GM12878 (cell line): ENCODE measurements around the gene AHNAK2. TPM values are rescaled to one million over a fixed set of nuclear protein-coding genes. Genes with fewer than 3 reads are reported as not detected.

Source experiments
- E4F1 ChIP-seq: fragments of 450-650 bp; IDR thresholded peaks from 2 replicates; pipeline ENCODE4 v1.6.1; 2018; ENCODE audit warnings: borderline replicate concordance, mild to moderate bottlenecking; ENCODE audit not compliant: partially characterized antibody
- EGR1 ChIP-seq, 2 experiments: IDR thresholded peaks; 1 replicate in 1 of 2; 2 replicates in 1 of 2; pipeline ENCODE4 v1.6.1; 2011 to 2012; ENCODE audit warnings: low read depth in 2 of 2, low read length in 2 of 2, borderline replicate concordance in 1 of 2, mild to moderate bottlenecking in 1 of 2, moderate library complexity in 1 of 2
- IKZF1 ChIP-seq: fragments of 450-650 bp; conservative IDR thresholded peaks from 2 replicates; pipeline ENCODE4 v1.6.1; 2017; ENCODE audit warnings: antibody characterized with exemption, mild to moderate bottlenecking
- NFYB ChIP-seq: IDR thresholded peaks from 2 replicates; pipeline ENCODE4 v1.6.1; 2011; ENCODE audit warnings: low read depth, mild to moderate bottlenecking, low read length, improper control_type of control experiment, moderate library complexity; ENCODE audit not compliant: insufficient read depth
- RBBP5 ChIP-seq: fragments of 200-600 bp; sonication (generic); conservative IDR thresholded peaks from 2 replicates; pipeline ENCODE4 v1.6.1; 2016
- REST ChIP-seq: IDR thresholded peaks from 2 replicates; pipeline ENCODE4 v1.6.1; 2012; ENCODE audit warnings: mild to moderate bottlenecking, low read depth, low read length
- SIX5 ChIP-seq: IDR thresholded peaks from 2 replicates; pipeline ENCODE4 v1.6.1; 2011; ENCODE audit warnings: mild to moderate bottlenecking, low read depth, low read length, moderate library complexity; ENCODE audit not compliant: severe bottlenecking
- TBL1XR1 ChIP-seq: IDR thresholded peaks from 2 replicates; pipeline ENCODE4 v1.6.1; 2012; ENCODE audit warnings: low read depth, low read length, improper control_type of control experiment
- TCF3 ChIP-seq: IDR thresholded peaks from 2 replicates; pipeline ENCODE4 v1.6.1; 2012; ENCODE audit warnings: low read depth, mild to moderate bottlenecking, low read length, borderline replicate concordance; ENCODE audit not compliant: insufficient read depth
- ZZZ3 ChIP-seq: IDR thresholded peaks from 2 replicates; pipeline ENCODE4 v1.6.1; 2011; ENCODE audit warnings: low read depth; ENCODE audit not compliant: control insufficient read depth, insufficient read length
- polyA plus RNA-seq, 11 experiments: library from polyadenylated mRNA; depleted of rRNA in 4 of 11; unstranded in 6 of 11; stranded (reverse) in 5 of 11; fragments of >200 nt; fragmentation: Nextera tagmentation in 4 of 11; fragmentation: Illumina TruSeq in 1 of 11; extraction: Ambion mirVana in 4 of 11; extraction: Trizol in 1 of 11; gene quantifications; 1 replicate in 1 of 11; 2 replicates in 10 of 11; pipeline versions ENCODE4 v1.2.1 to v1.2.3, GENCODE V29; 2011 to 2016; ENCODE audit warnings: inconsistent platforms in 2 of 11, missing spikeins in 2 of 11, low read depth in 1 of 11
- total RNA-seq, 4 experiments: library from RNA; depleted of rRNA in 3 of 4; stranded (reverse); fragments of >200 nt in 3 of 4; fragmentation: Illumina TruSeq in 1 of 4; extraction: Trizol in 1 of 4; gene quantifications; 2 replicates each; pipeline versions ENCODE4 v1.2.1 to v1.2.3, GENCODE V29; 2013 to 2021

The AHNAK2 gene
- total and polyA plus RNA-seq, 10 of the 15 experiments (the other 5 are each of a cell fraction or from before 2014, with no cell fraction given): 0.03 to 0.10 TPM; not detected in 8

- TF ChIP-seq REST: no peak
- no peak for TF ChIP-seq EGR1 (IDR thresholded peaks at IDR 0.05; ENCODE audit: borderline replicate concordance in 1 of 2, low read depth in 2 of 2, low read length in 2 of 2)
- no peak for TF ChIP-seq ZZZ3
- no peak for TF ChIP-seq NFYB
- no peak for TF ChIP-seq TBL1XR1
- TF ChIP-seq RBBP5: no peak
- TF ChIP-seq SIX5: no peak
- TF ChIP-seq TCF3: no peak
- no peak for TF ChIP-seq E4F1
- no peak for TF ChIP-seq IKZF1
Measured at GRCh38 chr14:104969741-104970230, 8.4 kb downstream of the AHNAK2 start (continued).
